NK-92 (cell line): ENCODE results near the gene FPR2.

ENCODE experiments used
- DNase-seq: peaks from one replicate; lab custom pipeline; 2025; ENCODE audit not compliant: unreplicated experiment; lab: John Stamatoyannopoulos, UW

The FPR2 gene

DNA sequence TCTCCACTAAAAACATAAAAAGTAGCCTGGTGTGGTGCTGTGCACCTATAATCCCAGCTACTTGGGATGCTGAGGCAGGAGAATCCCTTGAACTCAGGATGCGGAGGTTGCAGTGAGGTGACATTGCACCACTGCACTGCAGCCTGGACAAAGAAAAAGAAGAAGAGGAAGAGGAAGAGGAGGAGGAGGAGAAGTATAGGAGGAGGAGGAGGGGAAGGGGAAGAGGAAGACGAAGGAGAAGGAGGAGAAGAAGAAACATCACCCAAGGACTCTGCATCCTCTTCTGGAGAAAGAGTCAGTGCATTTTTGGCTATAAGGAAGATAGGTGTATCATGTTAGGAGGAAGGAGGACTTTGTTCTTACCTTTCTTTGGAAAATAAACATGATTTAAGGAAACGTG, 21.0 kb downstream of the FPR2 start:
- no peak for DNase-seq

DNA sequence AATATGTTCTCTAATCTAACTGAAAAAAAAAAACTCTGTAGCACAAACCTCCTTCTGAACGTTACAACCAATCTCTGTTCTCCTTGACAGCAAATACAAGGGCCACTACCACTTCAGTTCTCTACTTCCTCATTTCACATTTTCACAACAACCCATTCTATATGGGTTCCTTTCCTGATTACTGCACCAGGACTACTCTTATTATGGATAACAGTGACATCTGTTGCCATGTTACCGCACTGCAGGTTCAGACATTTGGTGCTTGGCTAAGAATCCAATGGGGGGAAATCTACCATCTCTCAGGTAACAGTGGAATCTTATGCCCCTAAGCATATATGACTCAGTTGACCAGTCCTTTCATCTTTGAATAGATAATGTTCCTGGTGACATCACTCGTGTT, 22.4 kb downstream of the FPR2 start:
- no peak for DNase-seq

DNA sequence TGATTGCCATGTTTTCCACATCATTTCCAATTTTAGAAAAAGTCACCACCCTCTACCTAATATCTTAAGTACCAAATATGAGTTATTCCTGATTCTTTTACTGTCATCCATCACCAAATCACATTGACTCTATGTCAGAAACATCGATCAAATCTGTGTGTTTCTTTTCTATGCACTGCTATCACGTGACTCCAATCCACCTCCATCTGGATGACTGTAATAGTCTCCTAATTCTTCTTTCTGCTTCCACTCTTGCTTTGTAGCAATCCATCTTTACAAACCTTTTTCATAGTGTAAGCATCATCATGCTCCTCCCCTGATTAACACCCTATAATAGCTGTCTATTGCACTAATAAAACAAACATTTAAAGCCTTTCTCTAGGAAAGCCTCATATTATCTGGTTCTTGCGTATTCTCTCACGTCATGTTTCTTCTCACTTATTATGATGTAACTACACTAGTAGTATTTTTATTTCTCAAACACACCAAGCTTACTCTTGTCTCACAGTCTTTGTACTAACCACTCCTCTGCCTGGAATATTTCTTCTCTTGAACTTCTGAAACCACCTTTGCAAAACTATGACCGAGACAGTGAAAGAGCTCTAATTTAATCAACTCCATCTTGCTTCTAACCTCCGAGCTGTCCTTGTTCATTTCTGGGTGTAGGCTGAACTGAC, 23.3 kb downstream of the FPR2 start:
- no peak for DNase-seq

DNA sequence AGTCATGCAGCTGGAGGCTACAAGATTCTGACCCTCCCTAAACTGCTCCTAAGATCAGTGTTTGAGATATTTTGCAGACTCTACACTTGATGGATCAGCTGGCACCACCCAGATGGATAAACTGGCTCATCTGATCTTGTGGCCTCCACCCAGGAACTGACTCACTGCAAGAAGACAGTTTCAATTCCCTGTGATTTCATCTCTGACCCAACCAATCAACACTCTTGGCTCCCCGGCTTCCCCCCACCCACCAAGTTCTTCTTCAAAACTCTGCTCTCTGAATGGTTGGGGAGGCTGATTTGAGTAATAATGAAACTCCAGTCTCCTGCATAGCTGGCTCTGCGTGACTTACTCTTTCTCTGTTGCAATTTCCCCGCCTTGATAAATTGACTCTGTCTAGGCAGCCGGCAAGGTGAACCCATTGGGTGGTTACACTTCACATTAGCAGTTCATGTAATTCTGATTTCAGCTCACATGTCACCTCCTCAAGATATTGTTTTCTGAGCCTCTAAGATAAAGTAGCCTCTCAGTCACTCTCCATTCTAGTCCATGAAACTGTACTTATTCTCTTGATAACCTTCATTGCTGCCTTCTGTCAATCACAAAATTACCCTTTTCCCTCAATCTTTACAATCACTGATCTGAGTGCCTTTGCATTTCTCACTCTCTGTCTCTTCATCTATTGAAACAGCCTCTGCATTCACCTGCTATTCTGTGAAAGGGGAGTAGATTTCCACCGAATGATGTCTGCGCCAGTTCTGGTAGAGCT, 24.1 kb downstream of the FPR2 start:
- DNase-seq, result no peak

DNA sequence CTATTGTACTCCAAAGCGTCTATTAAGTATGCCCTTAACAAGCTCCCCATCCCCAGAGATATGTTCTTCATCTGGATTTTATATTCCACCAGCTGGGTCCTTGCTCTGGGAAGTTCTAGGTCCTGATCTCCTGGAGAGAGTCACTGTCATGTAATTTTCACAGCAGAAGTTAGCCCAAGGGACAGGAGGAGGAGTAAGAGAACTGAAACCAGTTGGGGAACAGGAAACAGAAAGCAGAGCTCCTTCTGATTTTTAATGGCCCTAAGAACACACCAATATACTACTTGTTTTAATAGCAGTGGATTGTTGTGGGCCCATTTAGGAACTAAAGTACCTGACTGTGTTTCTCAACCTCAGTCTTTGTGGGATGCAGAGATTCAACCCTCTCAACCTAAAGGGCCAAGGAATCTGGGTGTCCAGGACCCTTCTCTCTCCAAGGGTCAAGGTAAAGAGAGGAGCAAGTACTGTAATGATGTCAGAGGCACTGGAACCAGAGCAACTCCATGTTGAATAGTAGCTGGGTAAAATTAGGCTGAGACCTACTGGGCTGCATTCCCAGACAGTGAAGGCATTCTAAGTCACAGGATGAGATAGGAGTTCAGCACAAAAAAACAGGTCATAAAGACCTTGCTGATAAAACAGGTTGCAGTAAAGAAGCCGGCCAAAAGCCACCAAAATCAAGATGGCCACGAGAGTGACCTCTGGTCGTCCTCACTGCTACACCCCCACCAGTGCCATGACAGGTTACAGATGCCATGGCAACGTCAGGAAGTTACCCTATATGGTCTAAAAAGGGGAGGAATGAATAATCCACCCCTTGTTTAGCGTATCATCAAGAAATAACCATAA, 25.9 kb downstream of the FPR2 start:
- no peak for DNase-seq

DNA sequence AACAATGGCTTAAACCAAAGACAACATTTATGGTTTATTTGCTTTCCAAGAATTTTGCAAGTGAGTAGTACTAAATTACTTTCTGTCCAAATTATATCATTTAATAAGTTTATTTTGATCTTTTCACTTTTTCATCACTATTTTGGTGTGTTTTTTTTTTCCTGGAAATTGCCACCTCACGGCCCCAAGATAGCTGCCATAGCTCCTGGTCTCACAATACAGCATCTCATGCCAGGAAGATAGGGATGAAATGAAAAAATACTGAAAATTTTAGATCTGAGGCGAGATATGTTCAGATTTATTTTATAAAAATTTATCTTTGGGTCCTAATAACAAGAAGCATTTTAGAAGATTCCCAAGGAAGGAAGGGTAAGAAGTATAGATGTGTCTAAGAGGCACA, 27.0 kb downstream of the FPR2 start:
- no peak for DNase-seq

DNA sequence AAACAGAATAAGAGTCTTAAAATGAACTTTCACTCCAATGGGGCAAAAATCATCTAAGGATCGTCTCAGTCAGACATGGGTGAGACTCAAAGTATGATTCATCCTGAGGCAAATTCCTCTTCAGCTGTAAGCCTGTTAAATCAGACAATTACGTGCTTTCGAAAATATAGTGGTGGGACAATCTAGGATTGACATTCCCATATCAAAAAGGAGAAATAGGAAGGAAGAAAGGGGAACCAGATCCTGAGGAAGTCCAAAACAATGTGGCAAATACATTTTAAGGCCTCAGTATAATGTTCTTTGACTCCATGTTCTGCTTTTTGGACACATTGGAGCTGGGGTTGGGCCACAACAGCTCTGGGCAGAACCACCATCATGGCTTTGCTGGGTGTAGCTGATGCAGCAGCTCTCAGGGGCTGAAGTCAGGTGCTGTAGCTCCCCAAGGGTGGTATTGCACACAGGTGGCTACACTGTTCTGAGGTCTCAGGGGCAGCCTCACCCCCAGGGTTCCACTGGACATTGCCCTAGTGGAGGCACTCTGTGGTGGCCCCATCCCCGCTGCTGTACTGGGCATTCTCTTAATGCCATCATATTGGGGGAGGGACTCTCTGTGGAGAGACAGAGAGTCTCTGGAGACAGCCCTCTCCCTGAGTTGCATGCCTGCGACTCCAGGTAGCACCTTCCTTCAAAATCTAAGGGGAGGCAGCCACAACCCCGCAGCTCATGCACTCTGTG, 28.2 kb downstream of the FPR2 start:
- no peak for DNase-seq

DNA sequence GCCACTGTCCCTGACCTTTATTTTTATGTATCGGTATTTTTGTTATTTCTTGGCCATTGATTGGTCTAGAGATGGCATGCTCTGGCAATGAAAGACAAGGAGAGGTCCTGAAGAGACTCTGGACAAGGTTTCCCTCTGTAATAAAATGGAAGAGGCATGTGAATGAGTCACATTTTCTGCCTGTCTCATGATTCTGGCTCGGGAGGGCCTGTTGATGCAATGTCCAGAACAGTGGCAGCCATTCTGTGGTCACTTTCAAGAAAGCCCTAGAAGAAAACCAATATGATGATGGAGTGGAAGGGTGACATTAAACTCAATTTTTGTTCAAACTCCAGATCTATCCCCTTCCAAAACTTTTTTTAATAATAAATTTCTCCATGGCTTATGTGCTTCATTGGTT, 32.0 kb downstream of the FPR2 start:
- DNase-seq, result no peak

DNA sequence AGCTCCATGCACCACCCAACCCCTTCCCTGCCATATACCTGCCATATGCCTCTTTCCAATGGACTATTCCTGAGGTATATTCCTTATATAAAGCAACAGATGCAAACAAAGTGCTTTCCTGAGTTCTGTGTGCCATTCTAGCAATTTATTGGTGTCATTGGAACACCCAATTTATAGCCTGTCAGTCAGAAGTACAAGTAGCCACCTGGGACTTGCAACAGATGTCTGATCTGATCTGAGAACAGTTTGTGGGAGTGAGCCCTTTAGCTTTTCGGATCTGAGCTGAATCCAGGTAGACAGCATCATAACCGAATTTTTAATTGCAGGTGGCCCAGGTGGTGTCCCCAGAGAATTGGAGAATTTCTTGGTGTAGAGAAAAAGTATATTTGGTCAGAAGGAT, 33.0 kb downstream of the FPR2 start:
- DNase-seq, result no peak

DNA sequence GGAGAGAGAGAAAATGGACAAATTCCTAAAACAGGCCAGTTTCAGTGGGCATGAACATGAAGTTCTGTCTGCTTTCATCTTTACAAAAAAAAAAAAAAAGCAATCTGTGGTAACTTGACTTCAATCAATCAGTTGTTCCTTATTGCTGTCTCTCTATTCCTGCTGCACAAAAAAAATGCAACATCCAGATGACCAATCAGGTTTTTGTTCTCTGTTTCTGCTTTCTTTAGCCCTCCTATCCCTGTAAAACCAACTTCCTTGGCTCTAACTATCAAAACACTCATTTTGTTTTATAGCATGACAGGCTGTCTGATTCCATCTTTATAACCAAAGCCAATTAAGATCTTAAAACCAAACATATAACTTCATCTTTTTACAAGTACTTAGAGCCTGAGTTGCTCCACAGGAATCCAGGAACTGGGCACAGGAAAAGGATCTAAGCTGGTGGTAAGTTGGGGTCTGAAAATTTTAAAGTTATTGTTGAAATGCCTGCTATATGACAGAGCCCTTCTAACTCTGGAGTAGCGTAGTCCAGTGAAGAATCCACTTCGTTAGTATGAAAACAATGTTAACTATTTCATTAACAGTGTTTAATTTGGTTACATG, 34.0 kb downstream of the FPR2 start, which contains the start of gene FPR3:
TSS of gene FPR3 (plus strand) at position 273 of the 606 bp plus-strand sequence. CDS start 28,592 bp downstream, outside the sequence.
- no peak for DNase-seq

DNA sequence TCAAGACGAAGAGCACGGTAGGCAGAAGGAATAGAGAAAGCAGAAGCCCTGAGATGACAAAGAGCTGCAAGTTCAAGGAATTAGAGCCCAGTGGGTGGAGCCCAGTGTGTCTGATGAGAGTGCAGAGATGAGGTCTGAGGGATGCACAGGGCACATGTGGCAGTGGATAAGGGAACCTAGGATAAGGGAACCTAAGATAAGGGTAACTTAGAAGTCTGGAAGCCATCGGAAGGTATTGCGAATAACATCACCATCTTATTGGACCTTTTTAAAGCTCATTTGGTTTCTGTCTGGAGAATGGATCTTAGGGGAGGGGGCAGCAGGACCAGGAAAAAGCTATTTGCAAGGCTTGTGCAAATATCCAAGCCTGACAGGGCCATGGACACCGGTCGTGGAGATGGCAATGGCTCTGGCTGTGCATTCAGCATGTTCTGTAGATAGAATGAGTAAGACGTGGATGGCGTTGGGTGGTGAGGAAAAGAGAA, 35.3 kb downstream of the FPR2 start:
- no peak for DNase-seq

DNA sequence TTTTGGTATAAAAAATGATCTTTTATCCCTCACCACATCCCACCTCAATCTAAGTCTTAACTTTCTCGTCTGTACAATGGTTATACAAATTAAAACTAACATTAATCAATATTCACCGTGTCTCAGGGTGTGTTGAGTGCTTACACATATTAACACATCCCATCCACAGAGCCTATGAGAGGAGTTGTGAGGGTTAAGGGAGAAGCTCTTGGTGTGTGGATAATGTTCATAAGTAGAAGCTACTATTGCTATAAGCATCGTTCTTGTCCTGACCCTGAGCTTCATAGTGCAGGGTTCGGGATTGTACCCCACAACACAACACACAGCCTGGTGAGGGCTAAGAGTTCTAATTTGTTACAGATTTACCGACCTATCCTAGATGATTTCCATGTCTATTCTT, 36.5 kb downstream of the FPR2 start:
- no peak for DNase-seq

DNA sequence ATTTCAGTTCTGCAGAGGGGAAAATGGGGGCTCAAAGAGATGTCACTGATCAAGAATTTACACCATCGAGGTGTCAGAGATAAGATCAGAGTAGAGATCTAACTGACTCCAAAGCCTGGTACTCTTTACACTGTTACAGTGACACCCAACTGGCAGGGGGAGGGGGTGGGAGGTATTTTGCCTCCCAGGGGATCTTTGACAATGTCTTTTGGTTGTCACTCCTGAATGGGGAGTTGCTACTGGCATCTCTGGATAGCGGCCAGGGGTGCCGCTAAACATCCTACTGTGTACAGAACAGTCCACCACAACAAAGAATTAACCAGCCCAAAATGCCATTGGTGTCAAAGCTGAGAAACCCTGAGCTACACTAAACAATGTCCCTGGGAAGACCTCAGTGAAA, 37.1 kb downstream of the FPR2 start:
- DNase-seq, result no peak

DNA sequence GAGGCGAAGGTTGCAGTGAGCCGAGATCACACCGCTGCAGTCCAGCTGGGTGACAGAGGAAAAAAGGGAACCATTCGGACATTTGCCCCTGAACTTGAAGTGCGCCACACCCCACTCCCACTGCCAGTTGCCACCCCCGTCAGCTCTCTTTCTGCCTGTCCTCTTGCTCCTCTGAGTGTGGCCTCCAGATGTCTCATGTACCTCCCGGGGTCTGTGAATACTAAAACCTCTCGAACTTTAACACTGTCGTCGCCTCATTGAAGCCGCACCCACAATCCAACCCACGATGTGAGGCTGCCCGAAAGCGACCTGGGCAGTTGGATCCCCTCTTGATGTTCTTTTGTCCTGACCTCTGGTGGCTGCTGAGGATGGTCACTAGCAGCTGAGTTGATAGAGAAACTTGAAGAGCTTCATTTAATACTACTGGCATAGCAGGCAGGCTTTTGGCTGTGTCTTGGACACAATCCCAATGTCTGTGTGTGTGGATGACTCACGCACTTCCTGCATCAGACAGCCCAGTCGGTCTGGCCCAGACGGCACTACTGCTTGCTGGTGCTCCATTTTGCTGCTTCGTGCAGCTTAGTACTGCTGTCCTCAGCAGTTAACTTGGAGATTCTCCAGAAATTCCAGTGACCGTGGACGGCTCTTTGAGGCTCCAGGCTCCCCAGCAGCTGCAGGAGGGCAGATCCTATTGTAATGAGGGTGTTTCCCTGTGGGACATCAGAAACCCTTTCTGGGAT, 38.2 kb downstream of the FPR2 start:
- DNase-seq, result no peak

DNA sequence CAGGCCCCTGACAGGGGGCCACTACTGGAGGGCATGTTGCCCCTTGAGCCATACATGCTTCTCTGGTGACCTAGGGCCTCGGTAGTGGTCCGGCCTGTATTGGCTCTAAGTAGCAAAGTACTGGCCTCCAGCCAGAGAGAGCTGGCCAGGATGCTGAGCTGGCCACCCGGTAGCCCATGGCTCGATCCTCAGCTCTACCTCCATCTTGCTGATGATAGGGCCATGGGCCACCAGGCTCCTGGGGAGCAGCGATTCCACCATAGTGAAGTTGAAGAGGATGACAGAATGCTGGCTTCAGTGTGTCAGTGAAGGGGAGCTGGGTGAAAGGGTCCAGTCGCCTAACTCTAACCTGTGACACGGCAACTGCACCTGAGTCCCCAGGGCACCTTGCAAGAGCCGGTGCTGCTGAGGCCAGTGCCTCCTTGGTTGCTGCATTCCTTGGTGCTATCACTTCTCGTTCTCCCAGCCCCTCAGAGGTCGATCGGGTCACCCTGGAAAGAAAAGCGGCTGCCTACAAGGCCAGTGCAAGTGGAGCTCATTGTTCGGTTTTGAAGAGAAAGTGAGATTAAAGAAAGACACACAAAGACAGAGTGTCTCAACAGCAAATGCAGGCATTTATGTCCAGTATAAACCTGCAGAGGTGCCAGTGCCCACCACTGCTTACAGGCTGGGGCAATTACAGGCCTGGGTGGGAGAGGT, 38.9 kb downstream of the FPR2 start:
- DNase-seq, result no peak

DNA sequence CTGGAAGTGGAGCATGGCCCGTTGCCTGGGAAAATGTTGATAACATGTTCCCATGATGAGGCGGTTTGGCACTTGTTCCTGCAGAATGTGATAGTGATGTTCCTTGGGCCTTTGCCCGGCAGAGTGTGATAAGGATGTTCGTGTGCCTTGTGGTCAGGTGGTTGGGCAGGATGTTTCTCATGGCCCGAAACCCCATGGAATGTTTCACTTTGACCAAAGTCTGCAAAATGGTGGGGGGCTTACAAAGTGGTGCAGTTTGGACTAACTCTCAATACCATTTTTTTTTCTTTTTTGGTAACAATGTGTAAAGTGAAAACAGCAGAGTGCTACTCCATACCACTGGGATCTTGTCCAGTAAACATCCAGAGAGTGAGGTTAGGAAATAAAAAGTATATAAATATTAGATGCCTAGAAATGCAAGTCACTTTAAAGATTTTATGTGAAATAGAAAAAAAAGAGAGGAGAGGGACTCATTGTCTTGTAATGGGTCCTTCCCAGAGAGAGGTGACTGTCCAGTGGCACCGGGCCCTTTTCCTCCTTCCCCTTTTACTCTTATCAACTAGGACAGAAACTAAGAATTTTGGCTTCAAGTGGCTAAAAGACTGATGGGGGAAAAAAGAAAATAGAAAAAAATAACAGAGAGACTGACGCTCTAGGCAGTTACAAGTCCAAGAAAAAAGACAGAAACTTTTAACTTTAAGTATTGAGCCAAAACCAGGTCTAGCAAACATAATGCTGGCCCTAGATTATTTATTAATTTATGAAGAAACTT, 39.7 kb downstream of the FPR2 start:
- no peak for DNase-seq

DNA sequence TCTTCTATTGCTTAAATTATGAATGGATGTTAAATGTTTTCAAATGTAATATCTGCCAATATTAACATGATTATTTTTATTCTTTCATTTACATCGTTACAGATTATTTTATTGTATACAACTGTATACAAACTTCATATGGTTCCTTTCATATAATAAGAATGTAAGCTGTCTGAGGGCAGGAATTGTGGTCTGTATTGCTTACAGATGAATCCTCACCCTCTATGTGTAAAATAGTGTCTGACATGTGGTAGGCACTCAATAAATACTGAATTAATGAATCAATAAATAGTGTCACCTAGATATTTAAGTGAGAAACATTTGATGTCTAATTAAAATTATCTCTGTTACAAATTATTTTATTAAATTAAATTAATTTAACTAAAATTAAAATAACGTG, 41.8 kb downstream of the FPR2 start:
- no peak for DNase-seq

DNA sequence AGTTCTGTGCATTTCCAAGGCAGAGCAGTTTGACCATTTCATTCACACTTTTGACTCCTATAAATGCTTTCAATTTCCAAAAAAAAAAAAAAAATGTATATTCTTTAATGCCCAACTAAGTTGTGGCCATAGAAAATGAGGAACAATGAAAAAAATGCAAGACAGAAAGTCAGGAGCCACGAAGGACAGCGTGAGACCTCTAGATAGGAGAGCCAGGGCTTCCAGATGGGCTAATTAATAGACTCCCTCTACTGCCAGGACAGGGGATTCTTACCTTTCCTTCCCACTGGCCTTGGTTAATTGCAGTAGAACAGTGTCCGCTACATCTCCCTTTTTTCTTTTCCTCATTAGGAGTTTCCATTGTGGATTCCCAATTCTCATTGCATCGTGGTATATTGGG, 42.5 kb downstream of the FPR2 start:
- no peak for DNase-seq

DNA sequence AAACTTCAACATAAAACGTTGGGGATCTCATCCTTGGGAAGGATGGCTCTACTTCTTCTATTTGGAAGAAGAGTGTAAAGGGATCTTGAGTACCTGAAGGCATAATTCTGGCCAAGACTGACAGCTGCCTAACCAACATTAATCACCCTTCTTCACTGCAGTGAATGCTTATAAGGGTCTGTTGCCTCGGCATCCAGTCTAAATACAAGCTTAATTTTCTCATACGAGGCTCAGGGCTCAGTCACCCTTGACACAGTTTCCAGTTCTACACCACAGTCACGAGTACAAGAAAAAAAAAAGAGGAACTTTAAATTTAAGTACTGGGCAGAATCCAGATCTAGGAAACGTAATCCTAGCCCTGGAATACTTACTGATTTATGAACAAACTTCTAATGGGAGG, 43.0 kb downstream of the FPR2 start:
- DNase-seq, result no peak
